G401 (cell line): ENCODE data around the gene RCN1. TPM values are rescaled to one million over a fixed set of nuclear protein-coding genes. Genes with fewer than 3 reads are reported as not detected.
"Not testable (repeated sequence)": the region's sequence is repeated elsewhere in the genome, so short reads cannot be mapped to it uniquely, and the experiment has no call there.

ENCODE experiments used
- DNase-seq: peaks from one replicate; pipeline ENCODE4 v3.0.0-alpha.2; 2015; ENCODE audit warnings: low spot score
- in situ Hi-C: cut with HindIII; loops from 2 replicates; pipeline ENCODE4 v1.10.0; 2016; ENCODE audit warnings: low sequenced_read_pairs, mixed read lengths
- total RNA-seq: library from RNA; depleted of rRNA; stranded (reverse); fragments of >200 nt; shearing (Covaris generic); gene quantifications from 2 replicates; pipeline ENCODE4 v1.2.3, GENCODE V29; 2014

The RCN1 gene
- total RNA-seq, 1 experiment from 2014 or later: 84.5 TPM

- no peak for DNase-seq
- in situ Hi-C loops: no loop called here
These were observed 17.8 kb upstream of the RCN1 start for GRCh38 chr11:32072872-32073643.

- in situ Hi-C loops: no loop called here
- no peak for DNase-seq
These were observed 17.2 kb upstream of the RCN1 start for GRCh38 chr11:32073644-32074026.

GRCh38 chr11:32079553-32079952, 11.3 kb upstream of the RCN1 start:
- no peak for DNase-seq
- in situ Hi-C loops: no loop called here

GRCh38 chr11:32080361-32080980, 10.4 kb upstream of the RCN1 start:
- no peak for DNase-seq
- in situ Hi-C loops: no loop called here

- DNase-seq: no peak
- in situ Hi-C loops: no loop called here
These were observed 9.7 kb upstream of the RCN1 start for GRCh38 chr11:32081129-32081641.

GRCh38 chr11:32081901-32082300, 9.0 kb upstream of the RCN1 start:
- DNase-seq: no peak
- in situ Hi-C loops: no loop called here

GRCh38 chr11:32082346-32082986, 8.4 kb upstream of the RCN1 start:
- DNase-seq: no peak
- in situ Hi-C loops: no loop called here

GRCh38 chr11:32087597-32087996, 3.3 kb upstream of the RCN1 start:
- DNase-seq: peak; percentile 3
- in situ Hi-C loops: no loop called here

GRCh38 chr11:32088117-32088941, 2.5 kb upstream of the RCN1 start:
- peak; percentile 58 for DNase-seq
- in situ Hi-C loops: no loop called here

GRCh38 chr11:32092581-32093170, 1.8 kb downstream of the RCN1 start:
- in situ Hi-C loops: no loop called here
- DNase-seq: peak; percentile 24

GRCh38 chr11:32094923-32095322, 4.0 kb downstream of the RCN1 start:
- in situ Hi-C loops: no loop called here
- DNase-seq: peak; percentile 67

- no peak for DNase-seq
- in situ Hi-C loops: no loop called here
These were observed 7.4 kb downstream of the RCN1 start for GRCh38 chr11:32098142-32098903.

GRCh38 chr11:32099516-32099915, 8.6 kb downstream of the RCN1 start:
- in situ Hi-C loops: no loop called here

GRCh38 chr11:32100495-32100894, 9.6 kb downstream of the RCN1 start:
- no peak for DNase-seq
- in situ Hi-C loops: no loop called here

More at GRCh38 chr11:32099516-32099915, 8.6 kb downstream of the RCN1 start:
- DNase-seq: peak; percentile 93

- in situ Hi-C loops: no loop called here
- no peak for DNase-seq
These were observed 10.9 kb downstream of the RCN1 start for GRCh38 chr11:32101791-32102190.

- in situ Hi-C loops, DNase-seq: not testable (repeated sequence)
These were observed 12.3 kb downstream of the RCN1 start for GRCh38 chr11:32103121-32103719.

GRCh38 chr11:32103941-32104340, 13.1 kb downstream of the RCN1 start:
- DNase-seq: no peak
- in situ Hi-C loops: no loop called here
